Heart left ventricle (tissue), 13 donors: ENCODE data around the gene PTTG1.

ENCODE experiments used
- CTCF ChIP-seq, 12 donors: fragments of 200-600 bp; sonication (generic) in 4 of 12; IDR thresholded peaks; one replicate each; pipeline versions ENCODE4 v1.5.0 to v1.8.0; 2018 to 2022; ENCODE audit warnings: antibody characterized with exemption in 12 of 12, mild to moderate bottlenecking in 5 of 12
- POLR2A ChIP-seq, 2 donors: fragments of 450-650 bp; IDR thresholded peaks; one replicate each; pipeline ENCODE4 v1.6.1; 2017; ENCODE audit warnings: antibody characterized with exemption in 2 of 2, mild to moderate bottlenecking in 2 of 2, moderate library complexity in 2 of 2
- donor health status: ischemic (EF 13 %, LVEDD 7.1; RV severe dilation, severe dysfunction).
- donor health status: DM: no; HTN: yes; CAD: no.
- donor health status: DM: no; HTN: no; CAD: no.
- donor health status: ischemic (EF 25% LVEDD 6.9; RV normal size, moderate dysfunction).
- donor health status: ischemic (EF 25% LVEDD 5.7; RV mildly dilated, moderate dysfunction).
- donor health status: ischemic (EF 35%, LVEDD 5.7; RV mildly dilated, moderate dysfunction).
- donor health status: nonischemic (EF 11% LVEDD 7.7; RV severe dilation, severe dysfunction).
- donor health status: DM: yes; HTN: yes; CAD: no.
- donor health status: PGD.
- donor health status: ischemic (EF 29% LVEDD 5.4; RV normal size, mild dysfunction).
- donor health status: nonischemic (EF 23%, LVEDD 6.1; RV moderate dilation, normal function).

GRCh38 chr5:160390787-160391696, 30.6 kb upstream of the PTTG1 start:
- TF ChIP-seq CTCF (IDR thresholded peaks at IDR 0.05) (peak; percentile 31 to 67 (median 53)), POLR2A (IDR thresholded peaks at IDR 0.05) (no peak)
